ENCODE results near the gene CD101. TPM values are rescaled to one million over a fixed set of nuclear protein-coding genes. Genes with fewer than 3 reads are reported as not detected.

The CD101 gene
- total and polyA plus RNA-seq, 7 donors = 0.03 to 1.0 (median 0.29) TPM; not detected in 1

- intact Hi-C loops (cut with DNase I) = no loop called here
- no peak for TF ChIP-seq CTCF (IDR thresholded peaks at IDR 0.05)
- 89 to 95% (median 89%) methylated on average over 5 of the region's 5 CpGs for WGBS, 3 donors
- Histone ChIP-seq H3K4me1 (no peaks in the 10 kb centered on the region), H3K36me3 (ENCODE audit: insufficient read depth in 1 of 2, low read depth in 1 of 2) (no peaks in the 10 kb centered on the region), H3K27ac (no peak overlapping the region), H3K4me3 (no peak overlapping the region), H3K27me3 (ENCODE audit: insufficient read depth in 3 of 3, low read length in 2 of 3) (no peaks in the 10 kb centered on the region), H3K9me3 (no peaks in the 10 kb centered on the region)
- ATAC-seq = no peak
- no peak for DNase-seq
Observed at GRCh38 chr1:117014209-117014608, 12.6 kb downstream of the CD101 start.

- no peak for TF ChIP-seq CTCF (IDR thresholded peaks at IDR 0.05)
- peaks cover 0 to 9% (median 0%) of the 10 kb centered on the region in 3 donors for H3K27me3 ChIP-seq (ENCODE audit: insufficient read depth in 3 of 3, low read length in 2 of 3)
- no peaks in the 10 kb centered on the region for H3K4me1 ChIP-seq
- ATAC-seq (no peak), DNase-seq (no peak)
- no peak overlapping the region for H3K27ac ChIP-seq
- no peak overlapping the region for H3K4me3 ChIP-seq
- WGBS, 3 donors = 87 to 92% (median 89%) methylated on average over 3 of the region's 3 CpGs
- H3K9me3 ChIP-seq = no peaks in the 10 kb centered on the region
- intact Hi-C loops (cut with DNase I) = no loop called here
- no peaks in the 10 kb centered on the region for H3K36me3 ChIP-seq (ENCODE audit: insufficient read depth in 1 of 2, low read depth in 1 of 2)
Observed at GRCh38 chr1:117015724-117016123, 14.2 kb downstream of the CD101 start.

- DNase-seq = no peak
- Histone ChIP-seq H3K27ac (no peak overlapping the region), H3K9me3 (no peaks in the 10 kb centered on the region), H3K4me3 (no peak overlapping the region), H3K36me3 (ENCODE audit: insufficient read depth in 1 of 2, low read depth in 1 of 2) (no peaks in the 10 kb centered on the region), H3K4me1 (no peaks in the 10 kb centered on the region), H3K27me3 (ENCODE audit: insufficient read depth in 3 of 3, low read length in 2 of 3) (peaks cover 0 to 9% (median 0%) of the 10 kb centered on the region in 3 donors)
- no peak for ATAC-seq
- intact Hi-C loops (cut with DNase I) = no loop called here
- 53 to 73% (median 54%) methylated on average over 4 of the region's 4 CpGs for WGBS, 3 donors
- no peak for TF ChIP-seq CTCF (IDR thresholded peaks at IDR 0.05)
Observed at GRCh38 chr1:117017062-117017461, 15.5 kb downstream of the CD101 start.

GRCh38 chr1:117017648-117018047 is 16.1 kb downstream of the CD101 start:
- no peak for ATAC-seq
- intact Hi-C loops (cut with DNase I) = no loop called here

More at GRCh38 chr1:117017648-117018047, 16.1 kb downstream of the CD101 start:
- H3K4me3 ChIP-seq = no peak overlapping the region
- no peak for DNase-seq
- peaks cover 0 to 9% (median 0%) of the 10 kb centered on the region in 3 donors for H3K27me3 ChIP-seq (ENCODE audit: insufficient read depth in 3 of 3, low read length in 2 of 3)
- no peaks in the 10 kb centered on the region for H3K9me3 ChIP-seq
- TF ChIP-seq CTCF (IDR thresholded peaks at IDR 0.05) = no peak
- no peaks in the 10 kb centered on the region for H3K36me3 ChIP-seq (ENCODE audit: insufficient read depth in 1 of 2, low read depth in 1 of 2)
- H3K27ac ChIP-seq = no peak overlapping the region
- WGBS, 3 donors = 22 to 41% (median 40%) methylated on average over 3 of the region's 3 CpGs
- H3K4me1 ChIP-seq = no peaks in the 10 kb centered on the region

All from psoas muscle (tissue), 8 donors.